Sigmoid colon (tissue), 4 donors: ENCODE measurements around the gene CDC14B.

Experiments
- CTCF ChIP-seq, 4 experiments: fragments of 450-650 bp in 3 of 4; fragments of 200-600 bp in 1 of 4; IDR thresholded peaks; one replicate each; pipeline ENCODE4 v1.5.1; 2016 to 2019; ENCODE audit warnings: antibody characterized with exemption in 4 of 4, mild to moderate bottlenecking in 3 of 4, moderate library complexity in 2 of 4
- EP300 ChIP-seq, 4 donors: sonication (generic); formaldehyde crosslinking; IDR thresholded peaks; one replicate each; pipeline ENCODE4 v1.6.1; 2017; ENCODE audit warnings: antibody characterized with exemption in 4 of 4
- POLR2A ChIP-seq, 2 donors: fragments of 450-650 bp; IDR thresholded peaks; one replicate each; pipeline ENCODE4 v1.6.1; 2016; ENCODE audit warnings: antibody characterized with exemption in 2 of 2, mild to moderate bottlenecking in 2 of 2, moderate library complexity in 2 of 2

- TF ChIP-seq CTCF (IDR thresholded peaks at IDR 0.05): no peak
- no peak for TF ChIP-seq POLR2A (IDR thresholded peaks at IDR 0.05)
- TF ChIP-seq EP300 (IDR thresholded peaks at IDR 0.05): no peak
Observed at GRCh38 chr9:96638606-96639364, 19.1 kb upstream of the CDC14B start.
